Endodermal cell (in vitro differentiated cells): Measurements from ENCODE around the gene ALCAM. TPM values are rescaled to one million over a fixed set of nuclear protein-coding genes. Genes with fewer than 3 reads are reported as not detected.
A peak's percentile ranks its signal among the peaks of the same experiment; 100 is the strongest.

Source experiments
- DNase-seq: peaks from one replicate; pipeline ENCODE4 v3.0.0-alpha.2; 2017
- H3K27ac ChIP-seq: 2 replicates; pipeline ENCODE4 v1.5.1; 2013; ENCODE audit warnings: mild to moderate bottlenecking, low read depth, low read length, moderate library complexity
- H3K27me3 ChIP-seq: 2 replicates; pipeline ENCODE4 v1.6.1; 2013; ENCODE audit warnings: mild to moderate bottlenecking, low read length, moderate library complexity; ENCODE audit not compliant: insufficient read depth, control insufficient read depth, poor library complexity, severe bottlenecking
- H3K36me3 ChIP-seq: 2 replicates; pipeline ENCODE4 v1.7.0; 2013; ENCODE audit warnings: mild to moderate bottlenecking, low read length, moderate library complexity; ENCODE audit not compliant: control insufficient read depth, insufficient read depth
- H3K4me1 ChIP-seq: one replicate; pipeline ENCODE4 v1.7.0; 2013; ENCODE audit warnings: low read length; ENCODE audit not compliant: control insufficient read depth, insufficient read depth
- H3K4me3 ChIP-seq: 2 replicates; pipeline ENCODE4 v1.5.1; 2013; ENCODE audit warnings: mild to moderate bottlenecking, low read length, moderate library complexity
- H3K9ac ChIP-seq: 2 replicates; pipeline ENCODE4 v1.6.1; 2013; ENCODE audit warnings: mild to moderate bottlenecking, low read length, moderate library complexity; ENCODE audit not compliant: poor library complexity, severe bottlenecking; ENCODE audit errors: extremely low read depth
- H3K9me3 ChIP-seq: 2 replicates; pipeline ENCODE4 v1.6.1; 2013; ENCODE audit warnings: mild to moderate bottlenecking, low read length, moderate library complexity; ENCODE audit not compliant: control insufficient read depth
- H3K27ac Mint-ChIP-seq: 2 replicates; pipeline ENCODE4 v1.8.0; 2020; ENCODE audit warnings: mixed read lengths
- H3K27me3 Mint-ChIP-seq: 2 replicates; pipeline ENCODE4 v1.8.0; 2021; ENCODE audit warnings: mild to moderate bottlenecking, mixed read lengths; ENCODE audit not compliant: insufficient read depth
- H3K36me3 Mint-ChIP-seq: 2 replicates; pipeline ENCODE4 v1.8.0; 2020; ENCODE audit warnings: low read depth, mixed read lengths
- H3K4me1 Mint-ChIP-seq: 2 replicates; pipeline ENCODE4 v1.8.0; 2020; ENCODE audit warnings: mixed read lengths
- H3K4me3 Mint-ChIP-seq: 2 replicates; pipeline ENCODE4 v1.8.0; 2020; ENCODE audit warnings: mild to moderate bottlenecking, moderate library complexity, mixed read lengths
- H3K9me3 Mint-ChIP-seq: 2 replicates; pipeline ENCODE4 v1.8.0; 2020; ENCODE audit warnings: mild to moderate bottlenecking, mixed read lengths
- CTCF ChIP-seq: fragments of 200-600 bp; sonication (generic); conservative IDR thresholded peaks from 2 replicates; pipeline ENCODE4 v1.5.0; 2021; ENCODE audit warnings: antibody characterized with exemption, mild to moderate bottlenecking
- WGBS, 2 experiments: methylation state at CpG; one replicate each; pipeline versions ENCODE4 v1.1.5 to v1.1.7; 2013; ENCODE audit warnings: missing lambda C conversion rate in 2 of 2, mixed read lengths in 1 of 2; ENCODE audit not compliant: insufficient coverage in 1 of 2, insufficient read length in 1 of 2; 5-methylcytosine and 5-hydroxymethylcytosine counted together
- total RNA-seq, 2 donors: library from RNA; stranded (reverse); fragmentation: NEBNext Ultra II Directional in 1 of 2; extraction: Animal tissue kit (Norgen Biotek cat#: 25700) in 1 of 2; gene quantifications; 2 replicates in 1 of 2; 3 replicates in 1 of 2; pipeline ENCODE4 v1.2.1, GENCODE V29; 2021

The ALCAM gene
- total RNA-seq, 2 donors from 2014 or later: 19.3 to 36.5 TPM

DNA sequence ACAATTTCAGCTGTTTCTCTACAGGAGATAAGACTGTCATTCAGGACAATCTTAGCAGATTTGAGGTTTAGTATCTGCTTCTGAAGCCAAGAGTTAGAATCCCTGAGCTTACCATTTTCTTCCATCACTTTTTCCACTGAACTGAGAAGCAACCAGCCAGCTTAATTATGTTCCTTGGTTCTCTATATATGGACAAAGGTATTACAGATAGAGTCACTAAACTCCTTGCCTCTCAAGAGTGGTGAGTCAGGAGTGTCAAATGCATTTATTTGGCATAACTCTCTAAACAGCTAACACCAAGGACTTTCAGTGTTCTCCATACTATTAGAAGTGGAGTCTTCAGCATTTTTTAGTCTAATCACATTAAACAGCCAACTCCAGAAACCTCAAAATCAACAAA is 239.3 kb downstream of the ALCAM start:
- Mint-ChIP-seq H3K4me1 (peaks cover 7% of the 10 kb centered on the region), H3K27ac (no peak overlapping the region), H3K27me3 (peaks cover 6% of the 10 kb centered on the region), H3K9me3 (no peaks in the 10 kb centered on the region), H3K4me3 (no peak overlapping the region), H3K36me3 (no peaks in the 10 kb centered on the region)
- Histone ChIP-seq H3K27me3 (no peaks in the 10 kb centered on the region), H3K4me1 (no peaks in the 10 kb centered on the region), H3K9me3 (peaks cover 14% of the 10 kb centered on the region), H3K4me3 (no peak overlapping the region), H3K9ac (no peak overlapping the region), H3K36me3 (no peaks in the 10 kb centered on the region), H3K27ac (no peak overlapping the region)
- no peak for TF ChIP-seq CTCF
- no peak for DNase-seq

GRCh38 chr3:105608623-105609022 is 241.9 kb downstream of the ALCAM start:
- no peak for TF ChIP-seq CTCF
- no peaks in the 10 kb centered on the region for H3K36me3 Mint-ChIP-seq
- Histone ChIP-seq H3K4me1 (peaks cover 3% of the 10 kb centered on the region), H3K36me3 (no peaks in the 10 kb centered on the region), H3K9ac (no peak overlapping the region), H3K27me3 (no peaks in the 10 kb centered on the region), H3K9me3 (peaks cover 16% of the 10 kb centered on the region), H3K27ac (no peak overlapping the region), H3K4me3 (no peak overlapping the region)
- peak; percentile 49 for DNase-seq
- 93 to 94% methylated on average over 8 to 17 of the region's 17 CpGs for WGBS, 2 experiments
- H3K9me3 Mint-ChIP-seq: peaks cover 4% of the 10 kb centered on the region
- H3K4me3 Mint-ChIP-seq: peak overlapping the region; percentile 57
- H3K4me1 Mint-ChIP-seq: peaks cover 27% of the 10 kb centered on the region
- no peak overlapping the region for H3K27ac Mint-ChIP-seq
- peaks cover 6% of the 10 kb centered on the region for H3K27me3 Mint-ChIP-seq

DNA sequence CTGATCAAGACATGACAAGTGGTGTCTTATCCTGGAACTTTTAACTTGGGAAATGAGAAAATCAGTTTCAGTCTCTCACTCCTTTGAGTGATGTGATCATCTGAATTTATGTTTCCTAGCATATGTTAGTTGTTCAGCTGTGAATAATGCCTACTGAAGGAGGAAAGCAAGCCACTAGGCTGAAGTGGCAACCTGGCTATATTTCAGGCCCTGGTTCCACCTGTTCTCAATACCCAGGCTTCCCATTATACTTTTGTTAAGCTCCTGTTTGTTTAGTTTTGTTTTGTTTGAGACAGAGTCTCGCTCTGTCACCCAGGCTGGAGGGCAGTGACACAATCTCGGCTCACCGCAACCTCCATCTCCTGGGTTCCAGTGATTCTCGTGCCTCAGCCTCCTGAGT is 243.8 kb downstream of the ALCAM start:
- peaks cover 31% of the 10 kb centered on the region for H3K4me1 Mint-ChIP-seq
- DNase-seq: no peak
- no peaks in the 10 kb centered on the region for H3K27me3 ChIP-seq
- no peak overlapping the region for H3K4me3 ChIP-seq
- no peak overlapping the region for H3K9ac ChIP-seq
- H3K27me3 Mint-ChIP-seq: peaks cover 6% of the 10 kb centered on the region
- no peaks in the 10 kb centered on the region for H3K36me3 ChIP-seq
- no peak overlapping the region for H3K4me3 Mint-ChIP-seq
- H3K9me3 Mint-ChIP-seq: peaks cover 4% of the 10 kb centered on the region
- H3K27ac ChIP-seq: no peak overlapping the region
- H3K36me3 Mint-ChIP-seq: no peaks in the 10 kb centered on the region
- peaks cover 3% of the 10 kb centered on the region for H3K4me1 ChIP-seq
- H3K27ac Mint-ChIP-seq: no peak overlapping the region
- no peak for TF ChIP-seq CTCF
- peaks cover 16% of the 10 kb centered on the region for H3K9me3 ChIP-seq
- 94 to 100% methylated on average over 3 to 4 of the region's 4 CpGs for WGBS, 2 experiments
